KMS-11 (cell line): Measurements from ENCODE around the gene KLHL42.
"Not testable (repeated sequence)": the region's sequence is repeated elsewhere in the genome, so short reads cannot be mapped to it uniquely, and the experiment has no call there.

ENCODE experiments used
- H2AFZ ChIP-seq: fragments of 200-600 bp; sonication (generic); 2 replicates; pipeline ENCODE4 v1.6.1; 2016; ENCODE audit warnings: antibody characterized with exemption, mixed run types, low read depth
- H3K27ac ChIP-seq: fragments of 200-600 bp; sonication (generic); 2 replicates; pipeline ENCODE4 v1.6.1; 2016; ENCODE audit warnings: mild to moderate bottlenecking, mixed run types
- H3K27me3 ChIP-seq: fragments of 200-600 bp; sonication (generic); 2 replicates; pipeline ENCODE4 v1.6.1; 2017; ENCODE audit warnings: mild to moderate bottlenecking, low read depth, mixed run types, moderate library complexity; ENCODE audit not compliant: insufficient read depth
- H3K36me3 ChIP-seq: fragments of 200-600 bp; sonication (generic); 2 replicates; pipeline ENCODE4 v1.6.1; 2017; ENCODE audit warnings: mild to moderate bottlenecking, mixed run types; ENCODE audit not compliant: insufficient read depth
- H3K4me1 ChIP-seq: fragments of 200-600 bp; sonication (generic); 2 replicates; pipeline ENCODE4 v1.6.1; 2016; ENCODE audit warnings: mild to moderate bottlenecking, low read depth, mixed run types; ENCODE audit not compliant: poor library complexity, severe bottlenecking
- H3K4me2 ChIP-seq: fragments of 200-600 bp; sonication (generic); 2 replicates; pipeline ENCODE4 v1.7.0; 2016; ENCODE audit warnings: mild to moderate bottlenecking, mixed run types
- H3K4me3 ChIP-seq: fragments of 200-600 bp; sonication (generic); IDR thresholded peaks from 2 replicates; pipeline ENCODE4 v1.6.1; 2017; ENCODE audit warnings: low read depth, low read length, mixed read lengths; ENCODE audit not compliant: insufficient read depth
- H3K79me2 ChIP-seq: fragments of 200-600 bp; sonication (generic); 2 replicates; pipeline ENCODE4 v1.6.1; 2016; ENCODE audit warnings: low read depth, mixed run types; ENCODE audit not compliant: insufficient read depth
- H3K9ac ChIP-seq: fragments of 200-600 bp; sonication (generic); 2 replicates; pipeline ENCODE4 v1.6.1; 2016; ENCODE audit warnings: mild to moderate bottlenecking, mixed run types
- H4K20me1 ChIP-seq: fragments of 200-600 bp; sonication (generic); 2 replicates; pipeline ENCODE4 v1.6.1; 2016; ENCODE audit warnings: mild to moderate bottlenecking, mixed run types; ENCODE audit not compliant: insufficient read depth
- CTCF ChIP-seq: fragments of 200-600 bp; sonication (generic); conservative IDR thresholded peaks from 2 replicates; pipeline ENCODE4 v1.6.1; 2017; ENCODE audit warnings: low read depth, mild to moderate bottlenecking, antibody characterized with exemption, low read length, moderate library complexity, mixed read lengths

KLHL42 gene

GRCh38 chr12:27743601-27744000, 36.4 kb upstream of the KLHL42 start:
- Histone ChIP-seq H3K36me3 (no peaks in the 10 kb centered on the region; the same call in 1 of the 2 replicates), H3K79me2 (no peaks in the 10 kb centered on the region), H3K27ac (no peak overlapping the region), H2AFZ (no peak overlapping the region), H3K4me2 (no peak overlapping the region), H4K20me1 (no peaks in the 10 kb centered on the region), H3K4me1 (peaks cover 9% of the 10 kb centered on the region), H3K9ac (no peak overlapping the region), H3K4me3 (no peak overlapping the region), H3K27me3 (no peaks in the 10 kb centered on the region)
- no peak for TF ChIP-seq CTCF

DNA sequence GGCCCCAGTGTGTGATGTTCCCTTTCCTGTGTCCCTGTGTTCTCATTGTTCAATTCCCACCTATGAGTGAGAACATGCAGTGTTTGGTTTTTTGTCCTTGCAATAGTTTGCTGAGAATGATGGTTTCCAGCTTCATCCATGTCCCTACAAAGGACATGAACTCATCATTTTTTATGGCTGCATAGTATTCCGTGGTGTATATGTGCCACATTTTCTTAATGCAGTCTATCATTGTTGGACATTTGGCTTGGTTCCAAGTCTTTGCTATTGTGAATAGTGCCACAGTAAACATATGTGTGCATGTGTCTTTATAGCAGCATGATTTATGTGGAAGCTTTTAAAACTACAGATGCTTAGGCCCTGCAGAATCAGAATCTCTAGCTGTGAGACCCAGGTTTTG, 34.3 kb upstream of the KLHL42 start:
- not testable (repeated sequence) for H3K27ac ChIP-seq, H3K4me2 ChIP-seq, H3K4me3 ChIP-seq, H3K9ac ChIP-seq, H4K20me1 ChIP-seq, H2AFZ ChIP-seq, H3K79me2 ChIP-seq, H3K27me3 ChIP-seq, H3K36me3 ChIP-seq, H3K4me1 ChIP-seq

DNA sequence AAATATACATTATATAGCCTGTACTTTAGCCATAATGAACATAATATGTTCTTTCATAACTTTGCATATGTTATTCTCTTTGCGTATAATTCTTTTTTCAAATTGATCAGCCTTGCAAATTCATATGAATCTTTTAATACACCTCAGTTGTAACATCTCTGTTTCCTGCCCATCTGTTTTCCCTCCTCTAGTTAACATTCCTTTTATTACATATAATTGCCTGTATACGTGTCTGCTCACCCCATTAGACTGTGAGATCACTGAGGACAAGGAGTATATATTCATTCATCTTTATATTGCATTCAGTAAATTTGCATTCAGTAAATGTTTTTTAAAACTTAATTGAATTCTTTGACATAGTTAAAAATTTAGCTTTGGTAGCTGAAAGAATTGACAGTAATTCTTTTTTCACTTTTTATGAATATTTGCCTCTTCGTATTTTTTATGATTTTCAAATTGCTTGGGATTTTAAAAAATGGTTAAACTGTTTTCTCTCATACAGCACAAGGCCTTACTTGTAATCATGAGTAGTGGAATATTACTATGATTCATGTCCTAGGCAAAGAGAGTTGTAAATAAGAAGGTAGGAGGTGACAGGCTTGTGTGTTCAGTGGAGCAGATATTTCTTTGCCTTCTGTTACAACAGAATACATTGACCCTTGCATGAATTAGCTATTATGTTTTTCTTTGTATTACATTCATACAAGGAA, 32.8 kb upstream of the KLHL42 start:
- H3K4me2 ChIP-seq, result no peak overlapping the region
- H3K9ac ChIP-seq, result no peak overlapping the region
- H4K20me1 ChIP-seq, result no peaks in the 10 kb centered on the region
- no peaks in the 10 kb centered on the region for H3K79me2 ChIP-seq
- no peaks in the 10 kb centered on the region for H3K36me3 ChIP-seq
- no peak overlapping the region for H3K4me3 ChIP-seq
- TF ChIP-seq CTCF, result no peak
- H2AFZ ChIP-seq, result no peak overlapping the region
- H3K4me1 ChIP-seq, result no peaks in the 10 kb centered on the region
- H3K27me3 ChIP-seq, result no peaks in the 10 kb centered on the region
- H3K27ac ChIP-seq, result no peak overlapping the region

DNA sequence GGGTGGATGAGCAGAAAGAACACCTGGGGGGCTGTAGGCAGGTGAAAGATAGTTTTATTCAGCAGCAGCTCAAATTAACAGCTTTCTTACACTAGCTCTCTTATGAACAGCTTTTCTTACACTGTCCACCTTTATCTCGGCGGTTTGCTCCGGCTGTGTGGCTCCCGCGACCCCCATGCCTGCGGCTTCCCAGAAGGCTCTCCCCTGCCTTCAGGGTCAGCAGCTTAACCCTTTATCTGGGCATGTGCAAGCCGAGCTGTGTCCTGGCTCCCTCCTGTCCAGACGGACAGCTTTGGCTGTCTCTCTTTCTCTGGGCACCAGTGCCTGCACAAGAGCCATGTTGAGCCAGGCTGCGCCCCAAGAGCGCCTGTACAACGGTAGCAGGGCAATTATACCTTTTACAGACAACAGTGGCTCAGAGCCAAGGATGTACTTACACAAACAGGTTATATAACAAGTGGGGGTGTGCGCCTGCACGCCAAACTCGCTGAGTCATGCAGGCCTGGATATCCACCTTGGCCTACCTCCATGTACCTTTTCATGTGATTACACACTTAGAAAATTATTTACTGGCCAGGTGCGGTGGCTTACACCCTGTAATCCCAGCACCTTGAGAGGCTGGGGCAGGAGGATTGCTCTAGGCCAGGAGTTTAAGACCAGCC, 28.5 kb upstream of the KLHL42 start:
- no peak overlapping the region for H2AFZ ChIP-seq
- no peaks in the 10 kb centered on the region for H3K79me2 ChIP-seq
- TF ChIP-seq CTCF, result no peak
- no peak overlapping the region for H3K4me3 ChIP-seq
- no peak overlapping the region for H3K9ac ChIP-seq
- H3K27ac ChIP-seq, result no peak overlapping the region
- no peaks in the 10 kb centered on the region for H3K36me3 ChIP-seq
- H4K20me1 ChIP-seq, result no peaks in the 10 kb centered on the region
- H3K27me3 ChIP-seq, result no peaks in the 10 kb centered on the region
- H3K4me2 ChIP-seq, result no peak overlapping the region
- no peaks in the 10 kb centered on the region for H3K4me1 ChIP-seq

DNA sequence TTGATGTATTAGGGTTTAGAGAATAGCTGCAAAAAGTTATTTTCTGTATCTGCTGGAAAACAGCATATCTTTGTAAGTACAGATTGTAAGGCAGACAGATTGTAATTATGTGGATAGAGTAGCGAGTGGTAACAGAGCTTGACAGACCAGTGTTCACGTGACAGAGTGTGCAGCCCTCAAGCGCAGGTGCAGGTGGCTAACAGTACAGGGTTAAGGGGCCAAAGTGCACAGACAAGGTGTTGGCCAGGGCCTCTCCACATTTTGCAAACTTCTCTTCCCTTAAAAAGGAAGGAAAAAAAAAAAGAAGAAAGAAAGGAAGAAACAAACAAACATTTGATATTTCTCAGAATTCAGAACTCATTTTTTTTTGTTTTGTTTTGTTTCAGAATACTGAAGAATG, 25.2 kb upstream of the KLHL42 start:
- Histone ChIP-seq H3K4me2 (no peak overlapping the region), H3K79me2 (no peaks in the 10 kb centered on the region), H2AFZ (no peak overlapping the region), H3K4me3 (no peak overlapping the region), H3K4me1 (no peaks in the 10 kb centered on the region), H4K20me1 (no peaks in the 10 kb centered on the region), H3K27me3 (no peaks in the 10 kb centered on the region), H3K36me3 (no peaks in the 10 kb centered on the region), H3K27ac (no peak overlapping the region), H3K9ac (no peak overlapping the region)
- TF ChIP-seq CTCF, result no peak
